Right lobe of liver (tissue), 4 donors: ENCODE results near the gene PPP1R9A.

Source experiments
- POLR2A ChIP-seq: fragments of 450-650 bp; IDR thresholded peaks from one replicate; pipeline ENCODE4 v1.6.1; 2017; ENCODE audit warnings: antibody characterized with exemption, mild to moderate bottlenecking
- TF ChIP-seq, protein P1 (sequence below), 4 donors: fragments of 200-600 bp in 3 of 4; fragments of 450-650 bp in 1 of 4; IDR thresholded peaks; one replicate each; pipeline versions ENCODE4 v1.5.1 to v1.8.0; 2016 to 2022; ENCODE audit warnings: antibody characterized with exemption in 4 of 4, mild to moderate bottlenecking in 2 of 4
- donor health status: DM: no; HTN: no; CAD: no.
- donor health status: DM: no; HTN: no; CAD: no.
- donor health status: DM: no; HTN: yes; CAD: no.

DNA sequence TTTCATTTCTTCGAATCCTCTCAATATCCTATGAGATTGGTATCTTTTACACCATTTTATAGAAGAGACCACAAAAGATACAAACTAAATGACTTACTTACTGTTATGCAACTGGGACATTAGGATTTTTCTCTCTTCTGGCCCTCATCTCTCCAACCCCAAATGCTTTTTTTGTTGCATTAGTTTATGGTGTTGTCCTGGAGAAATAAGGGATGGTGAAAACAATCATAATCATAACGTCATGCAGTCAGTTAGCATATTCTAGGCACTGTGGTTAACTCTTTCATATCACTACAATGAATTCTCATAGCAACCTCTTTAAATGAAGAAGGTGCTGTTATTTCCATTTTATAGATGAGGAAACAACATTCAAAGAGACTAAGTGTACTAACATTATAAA is 312.3 kb downstream of the PPP1R9A start:
- TF ChIP-seq, protein P1, sequence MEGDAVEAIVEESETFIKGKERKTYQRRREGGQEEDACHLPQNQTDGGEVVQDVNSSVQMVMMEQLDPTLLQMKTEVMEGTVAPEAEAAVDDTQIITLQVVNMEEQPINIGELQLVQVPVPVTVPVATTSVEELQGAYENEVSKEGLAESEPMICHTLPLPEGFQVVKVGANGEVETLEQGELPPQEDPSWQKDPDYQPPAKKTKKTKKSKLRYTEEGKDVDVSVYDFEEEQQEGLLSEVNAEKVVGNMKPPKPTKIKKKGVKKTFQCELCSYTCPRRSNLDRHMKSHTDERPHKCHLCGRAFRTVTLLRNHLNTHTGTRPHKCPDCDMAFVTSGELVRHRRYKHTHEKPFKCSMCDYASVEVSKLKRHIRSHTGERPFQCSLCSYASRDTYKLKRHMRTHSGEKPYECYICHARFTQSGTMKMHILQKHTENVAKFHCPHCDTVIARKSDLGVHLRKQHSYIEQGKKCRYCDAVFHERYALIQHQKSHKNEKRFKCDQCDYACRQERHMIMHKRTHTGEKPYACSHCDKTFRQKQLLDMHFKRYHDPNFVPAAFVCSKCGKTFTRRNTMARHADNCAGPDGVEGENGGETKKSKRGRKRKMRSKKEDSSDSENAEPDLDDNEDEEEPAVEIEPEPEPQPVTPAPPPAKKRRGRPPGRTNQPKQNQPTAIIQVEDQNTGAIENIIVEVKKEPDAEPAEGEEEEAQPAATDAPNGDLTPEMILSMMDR (IDR thresholded peaks at IDR 0.05), result no peak
- no peak for TF ChIP-seq POLR2A
